HepG2 (cell line): ENCODE results near the gene RIN3. TPM values are rescaled to one million over a fixed set of nuclear protein-coding genes. Genes with fewer than 3 reads are reported as not detected.
A peak's percentile ranks its signal among the peaks of the same experiment; 100 is the strongest.

ENCODE experiments used
- CREB1 ChIP-seq, 2 experiments: fragments of 450-650 bp in 1 of 2; IDR thresholded peaks; 2 replicates each; pipeline ENCODE4 v1.6.1; 2016 to 2017; ENCODE audit warnings: control low read depth in 1 of 2, mild to moderate bottlenecking in 1 of 2, missing compliant biosample characterization in 1 of 2, missing genetic modification characterization in 1 of 2
- DMAP1 ChIP-seq: IDR thresholded peaks from 2 replicates; pipeline ENCODE4 v1.6.1; 2016
- FOXA3 ChIP-seq: IDR thresholded peaks from 2 replicates; pipeline ENCODE4 v1.6.1; 2016; ENCODE audit warnings: missing genetic modification reagents, missing compliant biosample characterization
- FOXK1 ChIP-seq: sonication (generic); formaldehyde crosslinking; IDR thresholded peaks from 2 replicates; pipeline ENCODE4 v1.4.0; 2020; ENCODE audit warnings: low read depth, missing genetic modification reagents, borderline replicate concordance
- HDAC2 ChIP-seq: sonication (generic); formaldehyde crosslinking; IDR thresholded peaks from 2 replicates; pipeline ENCODE4 v1.4.0; 2020; ENCODE audit warnings: missing genetic modification reagents
- HINFP ChIP-seq: sonication (generic); formaldehyde crosslinking; IDR thresholded peaks from 2 replicates; pipeline ENCODE4 v1.4.0; 2020; ENCODE audit warnings: low read depth, mild to moderate bottlenecking, missing genetic modification reagents
- IRF2 ChIP-seq: IDR thresholded peaks from 2 replicates; pipeline ENCODE4 v1.6.1; 2018; ENCODE audit warnings: missing genetic modification reagents, missing compliant biosample characterization
- JUN ChIP-seq: sonication (generic); formaldehyde crosslinking; IDR thresholded peaks from 2 replicates; pipeline ENCODE4 v1.4.0; 2020; ENCODE audit warnings: mild to moderate bottlenecking, missing genetic modification reagents
- JUND ChIP-seq: sonication (generic); formaldehyde crosslinking; IDR thresholded peaks from 2 replicates; pipeline ENCODE4 v1.8.0; 2022; ENCODE audit warnings: mild to moderate bottlenecking, missing genetic modification reagents
- LCORL ChIP-seq, 2 experiments: fragments of 450-650 bp in 1 of 2; sonication (generic) in 1 of 2; formaldehyde crosslinking in 1 of 2; IDR thresholded peaks; 2 replicates each; pipeline versions ENCODE4 v1.5.0 to v1.6.1; 2017 to 2020; ENCODE audit warnings: antibody characterized with exemption in 1 of 2, missing genetic modification reagents in 1 of 2
- MXI1 ChIP-seq: IDR thresholded peaks from 3 replicates; pipeline ENCODE4 v1.6.1; 2012; ENCODE audit warnings: low read depth, low read length, inconsistent platforms, borderline replicate concordance
- PHF21A ChIP-seq: sonication (generic); formaldehyde crosslinking; IDR thresholded peaks from 2 replicates; pipeline ENCODE4 v1.5.0; 2020; ENCODE audit warnings: mild to moderate bottlenecking, missing genetic modification reagents
- PRDM4 ChIP-seq: sonication (generic); formaldehyde crosslinking; IDR thresholded peaks from 2 replicates; pipeline ENCODE4 v1.9.0; 2021; ENCODE audit warnings: missing genetic modification reagents, borderline replicate concordance
- PREB ChIP-seq: sonication (generic); formaldehyde crosslinking; IDR thresholded peaks from 2 replicates; pipeline ENCODE4 v1.4.0; 2020; ENCODE audit warnings: missing genetic modification reagents
- SAP130 ChIP-seq: IDR thresholded peaks from 2 replicates; pipeline ENCODE4 v1.6.1; 2016; ENCODE audit warnings: low read depth
- TEAD3 ChIP-seq: optimal IDR thresholded peaks from 2 replicates; pipeline ENCODE3; 2016; ENCODE audit warnings: borderline replicate concordance
- THAP9 ChIP-seq: sonication (generic); formaldehyde crosslinking; IDR thresholded peaks from 2 replicates; pipeline ENCODE4; 2020; ENCODE audit warnings: missing genetic modification reagents, mild to moderate bottlenecking, borderline replicate concordance
- ZBTB8A ChIP-seq: sonication (generic); formaldehyde crosslinking; IDR thresholded peaks from 2 replicates; pipeline ENCODE4 v1.4.0; 2020; ENCODE audit warnings: mild to moderate bottlenecking, low read depth, missing genetic modification reagents, borderline replicate concordance
- ZNF225 ChIP-seq: sonication (generic); formaldehyde crosslinking; IDR thresholded peaks from 2 replicates; pipeline ENCODE4 v1.4.0; 2020; ENCODE audit warnings: mild to moderate bottlenecking, missing genetic modification reagents
- ZNF441 ChIP-seq: sonication (generic); formaldehyde crosslinking; IDR thresholded peaks from 2 replicates; pipeline ENCODE4 v1.7.0; 2021; ENCODE audit warnings: missing genetic modification reagents, borderline replicate concordance
- ZNF501 ChIP-seq: sonication (generic); formaldehyde crosslinking; IDR thresholded peaks from 2 replicates; pipeline ENCODE4 v1.5.1; 2020; ENCODE audit warnings: mild to moderate bottlenecking, moderate library complexity, missing genetic modification reagents
- polyA plus RNA-seq, 8 experiments: library from polyadenylated mRNA; depleted of rRNA in 3 of 8; stranded (reverse) in 7 of 8; unstranded in 1 of 8; fragments of >200 nt; fragmentation: Illumina TruSeq in 4 of 8; extraction: Trizol in 4 of 8; gene quantifications; 2 replicates each; pipeline versions ENCODE4 v1.2.1 to v1.2.3, GENCODE V29; 2011 to 2016; ENCODE audit warnings: low read depth in 4 of 8, missing spikeins in 1 of 8, mixed read lengths in 1 of 8; ENCODE audit not compliant: insufficient read depth in 1 of 8
- total RNA-seq, 5 experiments: library from RNA; depleted of rRNA; stranded (reverse); fragments of >200 nt; fragmentation: Illumina TruSeq; extraction: Trizol; gene quantifications; 2 replicates each; pipeline ENCODE4 v1.2.3, GENCODE V29; 2016; ENCODE audit warnings: low read depth in 1 of 5

RIN3 gene
- total and polyA plus RNA-seq, 2 of the 13 experiments (the other 11 are each of a cell fraction or from before 2014, with no cell fraction given) = 2.3 to 3.6 TPM

- TF ChIP-seq PRDM4 (CRISPR knock-in tag) = no peak
- TF ChIP-seq JUND (CRISPR knock-in tag) = peak; percentile 79
- peak; percentile 81 for TF ChIP-seq CREB1 (IDR thresholded peaks at IDR 0.05)
- TF ChIP-seq CREB1 (CRISPR knock-in tag; IDR thresholded peaks at IDR 0.05) = no peak
- TF ChIP-seq THAP9 (CRISPR knock-in tag) = no peak
- TF ChIP-seq DMAP1 = 0 out of 2 replicates have a peak, but pooled peaks have one; percentile 34
- TF ChIP-seq IRF2 (CRISPR knock-in tag) = 0 out of 2 replicates have a peak, but pooled peaks have one; percentile 30
- TF ChIP-seq LCORL (IDR thresholded peaks at IDR 0.05) = no peak
- peak; percentile 37; the same call in 1 of the 2 replicates for TF ChIP-seq LCORL (CRISPR knock-in tag; IDR thresholded peaks at IDR 0.05)
- peak; percentile 66; the same call in 1 of the 3 replicates for TF ChIP-seq MXI1
- no peak for TF ChIP-seq FOXK1 (CRISPR knock-in tag)
- peak; percentile 96 for TF ChIP-seq HINFP (CRISPR knock-in tag)
- TF ChIP-seq ZNF501 (CRISPR knock-in tag) = peak; percentile 47; the same call in 1 of the 2 replicates
- TF ChIP-seq SAP130 (CRISPR knock-in tag) = peak; percentile 81
- no peak for TF ChIP-seq PREB
- 0 out of 2 replicates have a peak, but pooled peaks have one; percentile 41 for TF ChIP-seq HDAC2 (CRISPR knock-in tag)
- TF ChIP-seq FOXA3 (CRISPR knock-in tag) = peak; percentile 76
- TF ChIP-seq ZNF225 (CRISPR knock-in tag) = no peak
- peak; percentile 7 for TF ChIP-seq TEAD3 (CRISPR knock-in tag)
- no peak for TF ChIP-seq ZBTB8A (CRISPR knock-in tag)
- peak; percentile 62; the same call in 1 of the 2 replicates for TF ChIP-seq JUN (CRISPR knock-in tag)
- peak; percentile 51 for TF ChIP-seq PHF21A (CRISPR knock-in tag)
- TF ChIP-seq ZNF441 = peak; percentile 99
Observed at GRCh38 chr14:92693998-92694795, 180.6 kb downstream of the RIN3 start (continued).
